GM23338 (cell line): ENCODE results near the gene SCAF8. TPM values are rescaled to one million over a fixed set of nuclear protein-coding genes. Genes with fewer than 3 reads are reported as not detected.

ENCODE experiments used
- ATAC-seq: fragments of 200-7000 bp; cut with Tn5 transposase; 3 replicates; pipeline ENCODE4 v1.9.1; 2020
- DNase-seq: peaks from one replicate; pipeline ENCODE4 v3.0.0-alpha.2; 2015; ENCODE audit warnings: low spot score
- H2AFZ ChIP-seq: fragments of 200-600 bp; sonication (generic); 2 replicates; pipeline ENCODE4 v1.8.0; 2016; ENCODE audit warnings: antibody characterized with exemption, mild to moderate bottlenecking, moderate library complexity
- H3F3A ChIP-seq: fragments of 200-600 bp; sonication (generic); replicated peaks from 2 replicates; pipeline ENCODE4 v1.8.0; 2017; ENCODE audit warnings: antibody characterized with exemption, mixed run types, low read depth
- H3K27ac ChIP-seq: fragments of 200-600 bp; sonication (generic); 2 replicates; pipeline ENCODE4 v1.6.1; 2016; ENCODE audit warnings: low read depth
- H3K27me3 ChIP-seq: fragments of 200-600 bp; sonication (generic); 2 replicates; pipeline ENCODE4 v1.8.0; 2016; ENCODE audit warnings: mild to moderate bottlenecking, mixed run types, moderate library complexity; ENCODE audit not compliant: insufficient read depth
- H3K36me3 ChIP-seq: fragments of 200-600 bp; sonication (generic); 2 replicates; pipeline ENCODE4 v1.8.0; 2016; ENCODE audit warnings: mild to moderate bottlenecking; ENCODE audit not compliant: insufficient read depth
- H3K4me1 ChIP-seq: fragments of 200-600 bp; sonication (generic); 2 replicates; pipeline ENCODE4 v1.8.0; 2016; ENCODE audit warnings: mild to moderate bottlenecking, moderate library complexity; ENCODE audit not compliant: insufficient read depth
- H3K4me2 ChIP-seq: fragments of 200-600 bp; sonication (generic); 2 replicates; pipeline ENCODE4 v1.7.1; 2017; ENCODE audit warnings: mixed run types
- H3K4me3 ChIP-seq: fragments of 200-600 bp; sonication (generic); 2 replicates; pipeline ENCODE4 v1.6.1; 2016; ENCODE audit warnings: mixed run types
- H3K79me2 ChIP-seq: fragments of 200-600 bp; sonication (generic); replicated peaks from 2 replicates; pipeline ENCODE4 v1.8.0; 2017; ENCODE audit warnings: mild to moderate bottlenecking; ENCODE audit not compliant: insufficient read depth
- H3K9me2 ChIP-seq: fragments of 200-600 bp; sonication (generic); 2 replicates; pipeline ENCODE4 v1.8.0; 2017; ENCODE audit not compliant: insufficient read depth
- H4K20me1 ChIP-seq: fragments of 200-600 bp; sonication (generic); replicated peaks from 2 replicates; pipeline ENCODE4 v1.8.0; 2017; ENCODE audit warnings: mild to moderate bottlenecking; ENCODE audit not compliant: insufficient read depth
- H3K27ac Mint-ChIP-seq: 2 replicates; pipeline ENCODE4 v1.8.0; 2020; ENCODE audit warnings: inconsistent platforms, mild to moderate bottlenecking, moderate library complexity, mixed read lengths
- H3K27me3 Mint-ChIP-seq: 3 replicates; pipeline ENCODE4 v1.8.0; 2022; ENCODE audit warnings: low read depth, mild to moderate bottlenecking, moderate library complexity, mixed read lengths, inconsistent platforms; ENCODE audit not compliant: insufficient read depth, poor library complexity
- H3K36me3 Mint-ChIP-seq: 3 replicates; pipeline ENCODE4 v1.8.0; 2021; ENCODE audit warnings: low read depth, mild to moderate bottlenecking, inconsistent platforms, moderate library complexity, mixed read lengths
- H3K4me1 Mint-ChIP-seq: 3 replicates; pipeline ENCODE4 v1.8.0; 2020; ENCODE audit warnings: mild to moderate bottlenecking, inconsistent platforms, mixed read lengths
- H3K4me3 Mint-ChIP-seq: 3 replicates; pipeline ENCODE4 v1.8.0; 2021; ENCODE audit warnings: moderate library complexity, mild to moderate bottlenecking, inconsistent platforms, mixed read lengths
- H3K9me3 Mint-ChIP-seq: 3 replicates; pipeline ENCODE4 v1.8.0; 2020; ENCODE audit warnings: moderate library complexity, mild to moderate bottlenecking, inconsistent platforms, mixed read lengths
- ETS1 ChIP-seq: IDR thresholded peaks from 2 replicates; pipeline ENCODE4 v1.6.1; 2016; ENCODE audit warnings: antibody characterized with exemption
- EZH2 ChIP-seq: fragments of 200-600 bp; sonication (generic); IDR thresholded peaks from one replicate; pipeline ENCODE4 v1.8.0; 2017; ENCODE audit warnings: antibody characterized with exemption, mild to moderate bottlenecking, low read depth; ENCODE audit not compliant: unreplicated experiment
- STAT1 ChIP-seq: IDR thresholded peaks from one replicate; pipeline ENCODE4 v1.6.1; 2016; ENCODE audit warnings: antibody characterized with exemption; ENCODE audit not compliant: unreplicated experiment
- ZNF114 ChIP-seq: fragments of 250-450 bp; sonication (Bioruptor Pico); IDR thresholded peaks from 2 replicates; pipeline ENCODE4 v1.5.0; 2020; ENCODE audit warnings: mild to moderate bottlenecking, moderate library complexity
- polyA plus RNA-seq: library from polyadenylated mRNA; unstranded; fragments of >200 nt; fragmentation: Nextera tagmentation; extraction: Ambion mirVana; gene quantifications from 2 replicates; pipeline ENCODE4 v1.2.1, GENCODE V29; 2016
- total RNA-seq: library from RNA; depleted of rRNA; stranded (reverse); fragments of >200 nt; shearing (Covaris generic); gene quantifications from 2 replicates; pipeline ENCODE4 v1.2.3, GENCODE V29; 2014
- TF ChIP-seq, protein P1 (sequence below): IDR thresholded peaks from one replicate; pipeline ENCODE4 v1.6.1; 2018; ENCODE audit warnings: antibody characterized with exemption; ENCODE audit not compliant: unreplicated experiment
- TF ChIP-seq, protein P2 (sequence below): fragments of 250-450 bp; sonication (Bioruptor Pico); IDR thresholded peaks from 2 replicates; pipeline ENCODE4 v1.5.0; 2020; ENCODE audit warnings: mild to moderate bottlenecking, moderate library complexity

Gene SCAF8
- total and polyA plus RNA-seq, 2 experiments from 2014 or later: 13.8 to 37.9 TPM

- Histone ChIP-seq H3K27me3 (no peaks in the 10 kb centered on the region), H3K36me3 (peaks cover 29% of the 10 kb centered on the region; the same call in 1 of the 2 replicates), H3F3A (no peaks in the 10 kb centered on the region), H3K4me2 (no peak overlapping the region), H3K4me3 (no peak overlapping the region), H3K9me2 (no peaks in the 10 kb centered on the region), H3K79me2 (peaks cover 8% of the 10 kb centered on the region; the same call in 1 of the 2 replicates), H4K20me1 (no peaks in the 10 kb centered on the region; the same call in 1 of the 2 replicates), H2AFZ (no peak overlapping the region), H3K4me1 (no peaks in the 10 kb centered on the region), H3K27ac (no peak overlapping the region)
- peaks cover 65% of the 10 kb centered on the region for H3K36me3 Mint-ChIP-seq
- H3K4me3 Mint-ChIP-seq: no peak overlapping the region
- H3K27me3 Mint-ChIP-seq: peaks cover 7% of the 10 kb centered on the region
- no peaks in the 10 kb centered on the region for H3K9me3 Mint-ChIP-seq
- no peak overlapping the region for H3K27ac Mint-ChIP-seq
- no peak for TF ChIP-seq ZNF114 (CRISPR knock-in tag)
- no peak for TF ChIP-seq EZH2
- TF ChIP-seq, protein P1, sequence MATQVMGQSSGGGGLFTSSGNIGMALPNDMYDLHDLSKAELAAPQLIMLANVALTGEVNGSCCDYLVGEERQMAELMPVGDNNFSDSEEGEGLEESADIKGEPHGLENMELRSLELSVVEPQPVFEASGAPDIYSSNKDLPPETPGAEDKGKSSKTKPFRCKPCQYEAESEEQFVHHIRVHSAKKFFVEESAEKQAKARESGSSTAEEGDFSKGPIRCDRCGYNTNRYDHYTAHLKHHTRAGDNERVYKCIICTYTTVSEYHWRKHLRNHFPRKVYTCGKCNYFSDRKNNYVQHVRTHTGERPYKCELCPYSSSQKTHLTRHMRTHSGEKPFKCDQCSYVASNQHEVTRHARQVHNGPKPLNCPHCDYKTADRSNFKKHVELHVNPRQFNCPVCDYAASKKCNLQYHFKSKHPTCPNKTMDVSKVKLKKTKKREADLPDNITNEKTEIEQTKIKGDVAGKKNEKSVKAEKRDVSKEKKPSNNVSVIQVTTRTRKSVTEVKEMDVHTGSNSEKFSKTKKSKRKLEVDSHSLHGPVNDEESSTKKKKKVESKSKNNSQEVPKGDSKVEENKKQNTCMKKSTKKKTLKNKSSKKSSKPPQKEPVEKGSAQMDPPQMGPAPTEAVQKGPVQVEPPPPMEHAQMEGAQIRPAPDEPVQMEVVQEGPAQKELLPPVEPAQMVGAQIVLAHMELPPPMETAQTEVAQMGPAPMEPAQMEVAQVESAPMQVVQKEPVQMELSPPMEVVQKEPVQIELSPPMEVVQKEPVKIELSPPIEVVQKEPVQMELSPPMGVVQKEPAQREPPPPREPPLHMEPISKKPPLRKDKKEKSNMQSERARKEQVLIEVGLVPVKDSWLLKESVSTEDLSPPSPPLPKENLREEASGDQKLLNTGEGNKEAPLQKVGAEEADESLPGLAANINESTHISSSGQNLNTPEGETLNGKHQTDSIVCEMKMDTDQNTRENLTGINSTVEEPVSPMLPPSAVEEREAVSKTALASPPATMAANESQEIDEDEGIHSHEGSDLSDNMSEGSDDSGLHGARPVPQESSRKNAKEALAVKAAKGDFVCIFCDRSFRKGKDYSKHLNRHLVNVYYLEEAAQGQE: no peak
- TF ChIP-seq, protein P2, sequence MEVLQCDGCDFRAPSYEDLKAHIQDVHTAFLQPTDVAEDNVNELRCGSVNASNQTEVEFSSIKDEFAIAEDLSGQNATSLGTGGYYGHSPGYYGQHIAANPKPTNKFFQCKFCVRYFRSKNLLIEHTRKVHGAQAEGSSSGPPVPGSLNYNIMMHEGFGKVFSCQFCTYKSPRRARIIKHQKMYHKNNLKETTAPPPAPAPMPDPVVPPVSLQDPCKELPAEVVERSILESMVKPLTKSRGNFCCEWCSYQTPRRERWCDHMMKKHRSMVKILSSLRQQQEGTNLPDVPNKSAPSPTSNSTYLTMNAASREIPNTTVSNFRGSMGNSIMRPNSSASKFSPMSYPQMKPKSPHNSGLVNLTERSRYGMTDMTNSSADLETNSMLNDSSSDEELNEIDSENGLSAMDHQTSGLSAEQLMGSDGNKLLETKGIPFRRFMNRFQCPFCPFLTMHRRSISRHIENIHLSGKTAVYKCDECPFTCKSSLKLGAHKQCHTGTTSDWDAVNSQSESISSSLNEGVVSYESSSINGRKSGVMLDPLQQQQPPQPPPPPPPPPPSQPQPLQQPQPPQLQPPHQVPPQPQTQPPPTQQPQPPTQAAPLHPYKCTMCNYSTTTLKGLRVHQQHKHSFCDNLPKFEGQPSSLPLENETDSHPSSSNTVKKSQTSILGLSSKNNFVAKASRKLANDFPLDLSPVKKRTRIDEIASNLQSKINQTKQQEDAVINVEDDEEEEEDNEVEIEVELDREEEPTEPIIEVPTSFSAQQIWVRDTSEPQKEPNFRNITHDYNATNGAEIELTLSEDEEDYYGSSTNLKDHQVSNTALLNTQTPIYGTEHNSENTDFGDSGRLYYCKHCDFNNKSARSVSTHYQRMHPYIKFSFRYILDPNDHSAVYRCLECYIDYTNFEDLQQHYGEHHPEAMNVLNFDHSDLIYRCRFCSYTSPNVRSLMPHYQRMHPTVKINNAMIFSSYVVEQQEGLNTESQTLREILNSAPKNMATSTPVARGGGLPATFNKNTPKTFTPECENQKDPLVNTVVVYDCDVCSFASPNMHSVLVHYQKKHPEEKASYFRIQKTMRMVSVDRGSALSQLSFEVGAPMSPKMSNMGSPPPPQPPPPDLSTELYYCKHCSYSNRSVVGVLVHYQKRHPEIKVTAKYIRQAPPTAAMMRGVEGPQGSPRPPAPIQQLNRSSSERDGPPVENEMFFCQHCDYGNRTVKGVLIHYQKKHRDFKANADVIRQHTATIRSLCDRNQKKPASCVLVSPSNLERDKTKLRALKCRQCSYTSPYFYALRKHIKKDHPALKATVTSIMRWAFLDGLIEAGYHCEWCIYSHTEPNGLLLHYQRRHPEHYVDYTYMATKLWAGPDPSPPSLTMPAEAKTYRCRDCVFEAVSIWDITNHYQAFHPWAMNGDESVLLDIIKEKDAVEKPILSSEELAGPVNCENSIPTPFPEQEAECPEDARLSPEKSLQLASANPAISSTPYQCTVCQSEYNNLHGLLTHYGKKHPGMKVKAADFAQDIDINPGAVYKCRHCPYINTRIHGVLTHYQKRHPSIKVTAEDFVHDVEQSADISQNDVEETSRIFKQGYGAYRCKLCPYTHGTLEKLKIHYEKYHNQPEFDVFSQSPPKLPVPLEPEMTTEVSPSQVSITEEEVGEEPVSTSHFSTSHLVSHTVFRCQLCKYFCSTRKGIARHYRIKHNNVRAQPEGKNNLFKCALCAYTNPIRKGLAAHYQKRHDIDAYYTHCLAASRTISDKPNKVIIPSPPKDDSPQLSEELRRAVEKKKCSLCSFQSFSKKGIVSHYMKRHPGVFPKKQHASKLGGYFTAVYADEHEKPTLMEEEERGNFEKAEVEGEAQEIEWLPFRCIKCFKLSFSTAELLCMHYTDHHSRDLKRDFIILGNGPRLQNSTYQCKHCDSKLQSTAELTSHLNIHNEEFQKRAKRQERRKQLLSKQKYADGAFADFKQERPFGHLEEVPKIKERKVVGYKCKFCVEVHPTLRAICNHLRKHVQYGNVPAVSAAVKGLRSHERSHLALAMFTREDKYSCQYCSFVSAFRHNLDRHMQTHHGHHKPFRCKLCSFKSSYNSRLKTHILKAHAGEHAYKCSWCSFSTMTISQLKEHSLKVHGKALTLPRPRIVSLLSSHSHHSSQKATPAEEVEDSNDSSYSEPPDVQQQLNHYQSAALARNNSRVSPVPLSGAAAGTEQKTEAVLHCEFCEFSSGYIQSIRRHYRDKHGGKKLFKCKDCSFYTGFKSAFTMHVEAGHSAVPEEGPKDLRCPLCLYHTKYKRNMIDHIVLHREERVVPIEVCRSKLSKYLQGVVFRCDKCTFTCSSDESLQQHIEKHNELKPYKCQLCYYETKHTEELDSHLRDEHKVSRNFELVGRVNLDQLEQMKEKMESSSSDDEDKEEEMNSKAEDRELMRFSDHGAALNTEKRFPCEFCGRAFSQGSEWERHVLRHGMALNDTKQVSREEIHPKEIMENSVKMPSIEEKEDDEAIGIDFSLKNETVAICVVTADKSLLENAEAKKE (CRISPR knock-in tag): no peak
- TF ChIP-seq ETS1: no peak
- TF ChIP-seq STAT1: no peak
- no peaks in the 10 kb centered on the region; the same call in 2 of the 3 replicates for H3K4me1 Mint-ChIP-seq
- no peak for DNase-seq
- no peak for ATAC-seq
Measured at GRCh38 chr6:154821638-154822037, 88.4 kb downstream of the SCAF8 start.
